A673 (cell line): ENCODE results near the gene LIME1. TPM values are rescaled to one million over a fixed set of nuclear protein-coding genes. Genes with fewer than 3 reads are reported as not detected.

ENCODE experiments used
- BruUV-seq: library from RNA; stranded (reverse); fragments of 400-500 nt; replicated peaks from 2 replicates; lab custom pipeline; 2021; lab: Mats Ljungman, UMichigan
- CTCF ChIA-PET: fragments of 300-600 bp; sonication (Branson Sonifier 250); formaldehyde crosslinking; loops from one replicate; lab custom pipeline; 2022; ENCODE audit warnings: antibody characterized with exemption; lab: Charles Lee
- POLR2A ChIA-PET: fragments of 300-600 bp; sonication (Branson Sonifier 250); formaldehyde crosslinking; loops from one replicate; lab custom pipeline; 2022; ENCODE audit warnings: antibody characterized with exemption; ENCODE audit not compliant: low non-redundant PET; lab: Charles Lee
- DNase-seq: peaks from one replicate; pipeline ENCODE4 v3.0.0-alpha.2; 2015; ENCODE audit warnings: low spot score
- H3K27ac ChIP-seq: fragments of 200-600 bp; sonication (generic); 2 replicates; pipeline ENCODE4 v1.5.1; 2016; ENCODE audit warnings: mixed run types, low read depth, mild to moderate bottlenecking, mixed read lengths, antibody characterized with exemption, low read length; ENCODE audit not compliant: poor library complexity, severe bottlenecking
- H3K27me3 ChIP-seq: fragments of 200-600 bp; sonication (generic); replicated peaks from 2 replicates; pipeline ENCODE4 v1.6.1; 2017; ENCODE audit warnings: mixed run types, low read depth, mild to moderate bottlenecking, mixed read lengths, antibody characterized with exemption, low read length; ENCODE audit not compliant: insufficient read depth, poor library complexity
- H3K36me3 ChIP-seq: fragments of 200-600 bp; sonication (generic); 2 replicates; pipeline ENCODE4 v1.6.1; 2016; ENCODE audit warnings: mixed run types, mild to moderate bottlenecking, mixed read lengths, antibody characterized with exemption, low read length; ENCODE audit not compliant: insufficient read depth, poor library complexity, severe bottlenecking
- H3K4me1 ChIP-seq: fragments of 200-600 bp; sonication (generic); 2 replicates; pipeline ENCODE4 v1.6.1; 2017; ENCODE audit warnings: mixed run types, mild to moderate bottlenecking, mixed read lengths, antibody characterized with exemption, low read length; ENCODE audit not compliant: insufficient read depth, poor library complexity, severe bottlenecking
- H3K4me3 ChIP-seq: fragments of 200-600 bp; sonication (generic); 2 replicates; pipeline ENCODE4 v1.5.1; 2016; ENCODE audit warnings: low read depth, mixed run types, mild to moderate bottlenecking, mixed read lengths, low read length; ENCODE audit not compliant: poor library complexity, severe bottlenecking
- H3K9me3 ChIP-seq: fragments of 200-600 bp; sonication (generic); 2 replicates; pipeline ENCODE4 v1.6.1; 2016; ENCODE audit warnings: mixed run types, low read depth, mild to moderate bottlenecking, mixed read lengths, antibody characterized with exemption, low read length; ENCODE audit not compliant: poor library complexity, severe bottlenecking
- CTCF ChIP-seq: fragments of 300-800, 200-600 bp; sonication (generic); conservative IDR thresholded peaks from 2 replicates; pipeline ENCODE4 v1.5.1; 2017; ENCODE audit warnings: low read depth, mild to moderate bottlenecking, antibody characterized with exemption, low read length, moderate library complexity, mixed read lengths
- EZH2 ChIP-seq: fragments of 200-600 bp; sonication (generic); IDR thresholded peaks from 2 replicates; pipeline ENCODE4 v1.6.1; 2017; ENCODE audit warnings: borderline replicate concordance, low read depth, mild to moderate bottlenecking, mixed read lengths, antibody characterized with exemption, low read length; ENCODE audit not compliant: poor library complexity, severe bottlenecking
- intact Hi-C: fragments of 100-400 bp; cut with micrococcal nuclease; formaldehyde crosslinking; loops from one replicate; pipeline ENCODE4 v1.10.0; 2022; ENCODE audit not compliant: unreplicated experiment
- total RNA-seq: library from RNA; stranded (reverse); gene quantifications from 2 replicates; pipeline ENCODE4 v1.2.3, GENCODE V29; 2021

The LIME1 gene
- total RNA-seq, 1 experiment from 2014 or later, result 16.3 TPM

- Histone ChIP-seq H3K36me3 (peaks cover 8% of the 10 kb centered on the region), H3K9me3 (no peaks in the 10 kb centered on the region), H3K27me3 (no peaks in the 10 kb centered on the region), H3K4me3 (no peak overlapping the region), H3K4me1 (no peaks in the 10 kb centered on the region), H3K27ac (no peak overlapping the region)
- ChIA-PET POLR2A (no interaction called here), CTCF (no interaction called here)
- TF ChIP-seq CTCF, result no peak
- TF ChIP-seq EZH2, result no peak
- DNase-seq, result no peak
- intact Hi-C loops, result no loop called here
- no TSS peak for BruUV-seq
Observed at GRCh38 chr20:63732118-63733095, 4.1 kb upstream of the LIME1 start.

GRCh38 chr20:63733117-63733516 lies 3.3 kb upstream of the LIME1 start:
- no peaks in the 10 kb centered on the region for H3K9me3 ChIP-seq
- DNase-seq, result no peak
- BruUV-seq, result no TSS peak
- no peak for TF ChIP-seq EZH2
- no peak for TF ChIP-seq CTCF
- H3K36me3 ChIP-seq, result peaks cover 8% of the 10 kb centered on the region
- H3K4me3 ChIP-seq, result no peak overlapping the region
- CTCF ChIA-PET, result no interaction called here
- POLR2A ChIA-PET, result no interaction called here
- H3K4me1 ChIP-seq, result no peaks in the 10 kb centered on the region
- H3K27me3 ChIP-seq, result no peaks in the 10 kb centered on the region
- H3K27ac ChIP-seq, result no peak overlapping the region
- intact Hi-C loops, result no loop called here

- no peaks in the 10 kb centered on the region for H3K4me1 ChIP-seq
- H3K4me3 ChIP-seq, result no peak overlapping the region
- POLR2A ChIA-PET, result no interaction called here
- DNase-seq, result no peak
- peaks cover 8% of the 10 kb centered on the region for H3K36me3 ChIP-seq
- H3K27ac ChIP-seq, result no peak overlapping the region
- TF ChIP-seq EZH2 (no peak), CTCF (no peak)
- no peaks in the 10 kb centered on the region for H3K9me3 ChIP-seq
- CTCF ChIA-PET, result no interaction called here
- BruUV-seq, result no TSS peak
- no peaks in the 10 kb centered on the region for H3K27me3 ChIP-seq
- intact Hi-C loops, result no loop called here
Observed at GRCh38 chr20:63733579-63734081, 2.8 kb upstream of the LIME1 start.
